ENCODE data around the gene PFN2.

Gene PFN2

DNA sequence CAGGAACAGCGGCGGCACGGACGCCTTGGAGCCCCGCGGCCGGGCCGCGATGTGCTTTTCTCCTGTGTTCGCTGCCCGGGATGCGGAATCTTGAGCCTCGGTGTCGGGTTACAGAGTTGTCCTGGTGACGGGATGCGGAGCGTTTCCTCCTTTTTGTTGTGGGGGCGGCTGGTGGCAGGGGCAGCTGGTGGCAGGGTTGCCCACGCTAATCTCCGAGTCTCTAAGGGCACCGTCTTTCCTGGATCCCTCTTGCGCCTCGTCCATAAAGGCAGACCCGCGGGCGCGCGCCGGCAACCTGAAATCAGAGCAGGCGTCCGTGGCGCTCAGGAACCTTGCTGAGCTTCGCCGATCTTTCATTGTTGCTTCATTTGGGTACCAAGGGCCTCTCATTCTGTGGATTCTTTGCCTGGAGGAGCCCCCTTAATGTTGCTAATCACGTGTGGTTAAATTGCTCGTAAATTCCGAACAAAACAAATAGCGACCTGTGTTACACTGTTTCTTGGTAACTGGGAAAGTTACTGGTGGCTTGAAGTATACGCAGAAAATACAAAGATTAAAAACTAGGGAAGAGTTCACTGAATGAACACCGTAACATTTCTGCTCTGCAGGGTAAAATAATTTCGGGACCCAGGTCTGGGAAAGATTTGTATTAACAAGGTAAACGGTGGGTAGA lies 844 bp upstream of the PFN2 start:
- peak; percentile 62 for DNase-seq
- H3K27me3 ChIP-seq (ENCODE audit: insufficient read depth, low read depth, severe bottlenecking) = no peaks in the 10 kb centered on the region
- peaks cover 17% of the 10 kb centered on the region for H3K36me3 ChIP-seq
- H3K9me3 ChIP-seq (ENCODE audit: severe bottlenecking) = no peaks in the 10 kb centered on the region
- TF ChIP-seq, protein P1, sequence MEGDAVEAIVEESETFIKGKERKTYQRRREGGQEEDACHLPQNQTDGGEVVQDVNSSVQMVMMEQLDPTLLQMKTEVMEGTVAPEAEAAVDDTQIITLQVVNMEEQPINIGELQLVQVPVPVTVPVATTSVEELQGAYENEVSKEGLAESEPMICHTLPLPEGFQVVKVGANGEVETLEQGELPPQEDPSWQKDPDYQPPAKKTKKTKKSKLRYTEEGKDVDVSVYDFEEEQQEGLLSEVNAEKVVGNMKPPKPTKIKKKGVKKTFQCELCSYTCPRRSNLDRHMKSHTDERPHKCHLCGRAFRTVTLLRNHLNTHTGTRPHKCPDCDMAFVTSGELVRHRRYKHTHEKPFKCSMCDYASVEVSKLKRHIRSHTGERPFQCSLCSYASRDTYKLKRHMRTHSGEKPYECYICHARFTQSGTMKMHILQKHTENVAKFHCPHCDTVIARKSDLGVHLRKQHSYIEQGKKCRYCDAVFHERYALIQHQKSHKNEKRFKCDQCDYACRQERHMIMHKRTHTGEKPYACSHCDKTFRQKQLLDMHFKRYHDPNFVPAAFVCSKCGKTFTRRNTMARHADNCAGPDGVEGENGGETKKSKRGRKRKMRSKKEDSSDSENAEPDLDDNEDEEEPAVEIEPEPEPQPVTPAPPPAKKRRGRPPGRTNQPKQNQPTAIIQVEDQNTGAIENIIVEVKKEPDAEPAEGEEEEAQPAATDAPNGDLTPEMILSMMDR (IDR thresholded peaks at IDR 0.05; ENCODE audit: low read depth, low read length) = no peak
- H3K27ac ChIP-seq = peak overlapping the region; percentile 98
- H3K4me3 ChIP-seq (ENCODE audit: low read depth, low read length) = peak overlapping the region; percentile 97

DNA sequence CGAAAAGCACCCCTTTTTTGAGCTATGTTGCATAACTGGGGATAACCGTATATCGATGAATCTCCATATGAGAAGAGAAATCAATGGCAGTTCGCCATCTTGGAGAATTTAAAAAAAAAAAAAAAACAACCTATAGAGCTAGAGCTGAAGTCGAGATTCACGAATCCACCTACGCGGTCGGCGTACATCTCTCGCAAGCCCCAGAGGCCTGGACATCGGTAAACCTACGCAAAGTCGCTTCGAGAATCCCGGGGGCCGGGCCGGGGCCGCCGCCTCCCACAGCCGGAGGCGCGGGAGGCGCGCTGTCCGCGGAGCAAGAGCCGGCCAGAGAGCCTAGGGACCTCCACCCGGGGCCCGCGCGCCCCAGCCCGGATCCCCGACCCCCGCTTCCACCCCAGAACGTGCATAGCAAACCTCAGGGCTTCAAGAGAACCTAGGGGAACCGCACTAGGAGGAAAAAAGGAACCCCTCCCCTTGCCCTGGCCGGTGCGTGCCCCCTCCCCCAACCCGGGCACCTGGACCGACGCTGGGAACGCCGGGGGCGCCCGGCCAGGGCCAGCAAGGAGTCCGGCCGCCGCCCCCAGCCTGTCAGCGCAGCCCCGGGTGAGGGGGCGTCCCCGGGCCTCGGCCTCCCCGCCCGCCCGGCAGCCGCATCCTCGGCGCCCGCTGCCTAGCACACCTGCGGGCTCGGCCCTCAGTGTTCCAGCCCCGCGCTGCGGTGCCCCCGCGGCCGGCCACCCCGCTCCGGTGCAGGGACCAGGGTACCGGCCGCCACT lies 567 bp downstream of the PFN2 start:
- peaks cover 29% of the 10 kb centered on the region for H3K36me3 ChIP-seq
- no peaks in the 10 kb centered on the region for H3K9me3 ChIP-seq (ENCODE audit: severe bottlenecking)
- H3K4me3 ChIP-seq (ENCODE audit: low read depth, low read length) = peak overlapping the region; percentile 97
- H3K27ac ChIP-seq = peak overlapping the region; percentile 98
- H3K27me3 ChIP-seq (ENCODE audit: insufficient read depth, low read depth, severe bottlenecking) = no peaks in the 10 kb centered on the region
- DNase-seq = peak; percentile 74
- TF ChIP-seq, protein P1 (IDR thresholded peaks at IDR 0.05; ENCODE audit: low read depth, low read length) = no peak

DNA sequence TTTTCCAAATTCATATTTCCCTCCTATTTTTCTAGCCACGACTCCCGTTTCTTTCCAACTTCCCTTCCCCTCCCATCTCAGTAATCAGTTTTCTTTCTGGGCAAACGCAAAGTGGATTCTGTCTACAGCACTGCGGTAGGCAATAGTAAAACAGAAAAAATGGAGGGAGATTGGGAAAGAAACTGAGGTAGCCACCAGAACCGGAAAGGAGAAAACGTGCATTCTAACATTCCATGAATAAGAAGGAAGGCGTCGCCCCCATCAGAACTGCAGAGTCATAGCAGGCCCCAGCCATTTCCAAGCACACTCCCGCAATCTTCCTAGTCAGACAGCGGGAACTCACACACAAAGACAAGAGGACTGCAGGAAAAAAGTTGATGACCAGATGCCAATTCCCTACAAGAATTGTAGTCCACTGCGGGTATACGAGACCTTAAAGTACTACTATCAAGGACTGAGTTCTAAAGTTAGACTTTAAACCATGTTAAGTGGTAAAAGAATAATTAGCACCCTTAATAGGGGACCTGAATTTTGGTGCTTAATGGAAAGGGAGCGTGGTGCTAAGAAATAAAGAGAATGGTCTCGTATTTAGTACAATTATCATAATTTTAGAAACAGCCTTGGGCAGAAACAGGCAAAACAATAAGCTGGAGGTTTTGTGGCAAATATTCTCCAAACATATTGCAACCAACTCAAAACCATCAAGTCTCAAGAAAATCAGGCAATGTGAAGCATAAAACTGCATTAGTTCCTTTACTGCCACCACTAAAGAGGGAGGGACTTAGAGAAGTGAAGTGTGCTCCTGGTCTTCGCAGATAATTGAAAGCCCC lies 1.4 kb downstream of the PFN2 start:
- no peaks in the 10 kb centered on the region for H3K9me3 ChIP-seq (ENCODE audit: severe bottlenecking)
- peaks cover 36% of the 10 kb centered on the region for H3K36me3 ChIP-seq
- peak overlapping the region; percentile 97 for H3K4me3 ChIP-seq (ENCODE audit: low read depth, low read length)
- H3K27ac ChIP-seq = peak overlapping the region; percentile 98
- no peaks in the 10 kb centered on the region for H3K27me3 ChIP-seq (ENCODE audit: insufficient read depth, low read depth, severe bottlenecking)
- DNase-seq = peak; percentile 62
- TF ChIP-seq, protein P1 (IDR thresholded peaks at IDR 0.05; ENCODE audit: low read depth, low read length) = peak; percentile 35; the same call in 1 of the 2 replicates

DNA sequence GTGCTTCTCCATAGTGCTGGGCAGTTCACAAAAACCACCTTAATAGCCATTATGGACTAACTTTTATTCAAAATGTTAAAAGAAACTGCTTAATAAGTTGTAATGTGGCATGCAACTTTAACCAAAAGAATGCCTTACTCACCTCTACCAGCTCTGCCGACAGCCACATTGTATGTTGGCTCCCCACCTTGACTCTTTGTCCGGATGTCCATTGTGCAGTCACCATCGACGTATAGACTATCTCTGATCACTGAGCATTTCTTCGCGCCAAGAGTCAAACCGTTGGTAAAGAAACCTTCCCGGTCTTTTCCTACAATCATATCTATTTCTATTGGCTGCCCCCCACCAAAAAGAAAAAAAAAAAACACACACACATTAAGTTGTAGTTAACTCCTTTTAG lies 2.5 kb downstream of the PFN2 start:
- no peak overlapping the region for H3K4me3 ChIP-seq (ENCODE audit: low read depth, low read length)
- DNase-seq = no peak
- H3K9me3 ChIP-seq (ENCODE audit: severe bottlenecking) = no peaks in the 10 kb centered on the region
- H3K27ac ChIP-seq = no peak overlapping the region
- H3K36me3 ChIP-seq = peaks cover 42% of the 10 kb centered on the region
- TF ChIP-seq, protein P1 (IDR thresholded peaks at IDR 0.05; ENCODE audit: low read depth, low read length) = no peak
- no peaks in the 10 kb centered on the region for H3K27me3 ChIP-seq (ENCODE audit: insufficient read depth, low read depth, severe bottlenecking)

DNA sequence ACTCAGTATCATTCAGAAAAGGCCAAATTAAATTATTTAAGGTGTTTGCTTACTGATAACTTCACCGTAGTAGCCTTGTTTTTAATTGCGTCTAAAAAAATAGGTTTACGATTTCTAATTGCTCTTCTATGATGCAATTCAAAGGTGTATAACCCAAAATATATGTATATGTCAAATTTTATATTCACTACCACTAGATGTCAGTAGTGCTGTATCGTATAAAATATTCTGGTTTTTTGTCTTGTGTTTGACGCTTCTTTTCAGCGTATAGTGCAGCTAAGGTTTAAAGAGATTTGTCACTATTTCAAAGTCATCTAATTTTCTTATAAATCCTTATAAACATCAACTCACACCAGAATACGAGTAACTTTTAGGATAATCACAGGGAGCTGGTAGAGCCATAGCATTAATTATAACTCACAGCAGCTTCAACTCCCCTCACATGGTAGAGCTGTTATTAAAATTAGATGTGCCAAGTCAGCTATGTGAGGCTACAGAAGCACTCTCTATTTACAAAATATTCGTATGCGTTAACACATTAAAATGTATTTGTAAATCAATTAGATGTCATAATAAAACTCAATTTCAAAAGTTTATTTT lies 3.5 kb downstream of the PFN2 start:
- peaks cover 42% of the 10 kb centered on the region for H3K36me3 ChIP-seq
- no peaks in the 10 kb centered on the region for H3K9me3 ChIP-seq (ENCODE audit: severe bottlenecking)
- H3K27ac ChIP-seq = no peak overlapping the region
- TF ChIP-seq, protein P1 (IDR thresholded peaks at IDR 0.05; ENCODE audit: low read depth, low read length) = no peak
- H3K4me3 ChIP-seq (ENCODE audit: low read depth, low read length) = no peak overlapping the region
- H3K27me3 ChIP-seq (ENCODE audit: insufficient read depth, low read depth, severe bottlenecking) = no peaks in the 10 kb centered on the region
- no peak for DNase-seq
